HG03135 (cell line): Measurements from ENCODE around the gene MSH5.

ENCODE experiments used
- ATAC-seq: cut with Tn5 transposase; IDR thresholded peaks from one replicate; pipeline ENCODE4 v1.9.1; 2021; ENCODE audit warnings: mild to moderate bottlenecking, moderate library complexity; ENCODE audit not compliant: unreplicated experiment

Gene MSH5

GRCh38 chr6:31750411-31751022 lies 10.7 kb downstream of the MSH5 start:
- ATAC-seq = no peak

- ATAC-seq = no peak
These were observed 13.0 kb downstream of the MSH5 start for GRCh38 chr6:31752739-31753319.

- ATAC-seq = no peak
These were observed 18.5 kb downstream of the MSH5 start for GRCh38 chr6:31758281-31758680.

- ATAC-seq = no peak
These were observed 21.0 kb downstream of the MSH5 start for GRCh38 chr6:31760790-31761189.

GRCh38 chr6:31761343-31761742 lies 21.5 kb downstream of the MSH5 start:
- ATAC-seq = no peak

GRCh38 chr6:31762356-31762755 lies 22.6 kb downstream of the MSH5 start, which contains the start of gene SAPCD1:
Gene SAPCD1 (plus strand): TSS chr6:31762656. CDS start chr6:31763055, 399 bp downstream.
- ATAC-seq = no peak

GRCh38 chr6:31762878-31763618 lies 23.2 kb downstream of the MSH5 start:
- ATAC-seq = no peak

- no peak for ATAC-seq
These were observed 23.8 kb downstream of the MSH5 start for GRCh38 chr6:31763619-31763940.

- no peak for ATAC-seq
These were observed 24.4 kb downstream of the MSH5 start for GRCh38 chr6:31764198-31764597.

GRCh38 chr6:31765559-31765909 lies 25.7 kb downstream of the MSH5 start:
- ATAC-seq = no peak

- no peak for ATAC-seq
These were observed 26.3 kb downstream of the MSH5 start for GRCh38 chr6:31765910-31766794.

GRCh38 chr6:31767096-31767645 lies 27.4 kb downstream of the MSH5 start:
- no peak for ATAC-seq

- no peak for ATAC-seq
These were observed 28.8 kb downstream of the MSH5 start for GRCh38 chr6:31768363-31769257.

GRCh38 chr6:31769684-31770371 lies 30.0 kb downstream of the MSH5 start:
- ATAC-seq = no peak

GRCh38 chr6:31770860-31771259 lies 31.1 kb downstream of the MSH5 start:
- no peak for ATAC-seq

- no peak for ATAC-seq
These were observed 32.2 kb downstream of the MSH5 start for GRCh38 chr6:31771992-31772358.

GRCh38 chr6:31775184-31775583 lies 35.4 kb downstream of the MSH5 start:
- ATAC-seq = no peak

GRCh38 chr6:31775633-31776484 lies 36.1 kb downstream of the MSH5 start:
- ATAC-seq = no peak
